ENCODE data around the gene FAM163B.
"Not testable (repeated sequence)": the region's sequence is repeated elsewhere in the genome, so short reads cannot be mapped to it uniquely, and the experiment has no call there.

Gene FAM163B

GRCh38 chr9:133566382-133566781 is 42.8 kb downstream of the FAM163B start:
- ATAC-seq = no peak
- TF ChIP-seq ZC3H10 (CRISPR knock-in tag; IDR thresholded peaks at IDR 0.05) = no peak
- no peak for TF ChIP-seq ZFP3 (CRISPR knock-in tag; IDR thresholded peaks at IDR 0.05)

GRCh38 chr9:133564451-133565116 is 44.6 kb downstream of the FAM163B start:
- ATAC-seq = no peak
- TF ChIP-seq CSRNP3 (CRISPR knock-in tag; IDR thresholded peaks at IDR 0.05) = no peak
- no peak for TF ChIP-seq ZC3H10 (CRISPR knock-in tag; IDR thresholded peaks at IDR 0.05)
- TF ChIP-seq ZNF8 (CRISPR knock-in tag; IDR thresholded peaks at IDR 0.05) = no peak
- TF ChIP-seq OSR1 (CRISPR knock-in tag; IDR thresholded peaks at IDR 0.05) = no peak
- TF ChIP-seq ZNF70 (CRISPR knock-in tag; IDR thresholded peaks at IDR 0.05) = no peak
- no peak for TF ChIP-seq TSHZ2 (CRISPR knock-in tag; IDR thresholded peaks at IDR 0.05)
- no peak for TF ChIP-seq PPARA (CRISPR knock-in tag; IDR thresholded peaks at IDR 0.05; ENCODE audit: borderline replicate concordance)
- no peak for TF ChIP-seq ARNTL (CRISPR knock-in tag; IDR thresholded peaks at IDR 0.05; ENCODE audit: borderline replicate concordance, low read depth)
- no peak for TF ChIP-seq SNAI2 (CRISPR knock-in tag; IDR thresholded peaks at IDR 0.05)
- no peak for TF ChIP-seq PATZ1 (CRISPR knock-in tag; IDR thresholded peaks at IDR 0.05; ENCODE audit: borderline replicate concordance)
- TF ChIP-seq ISL1 (CRISPR knock-in tag; IDR thresholded peaks at IDR 0.05) = no peak
- TF ChIP-seq RARB (CRISPR knock-in tag; IDR thresholded peaks at IDR 0.05) = no peak
- no peak for TF ChIP-seq POU6F1 (CRISPR knock-in tag; IDR thresholded peaks at IDR 0.05; ENCODE audit: borderline replicate concordance, low read depth)
- no peak for TF ChIP-seq BACH2 (CRISPR knock-in tag; IDR thresholded peaks at IDR 0.05; ENCODE audit: borderline replicate concordance)
- TF ChIP-seq ZNF565 (CRISPR knock-in tag; conservative IDR thresholded peaks at IDR 0.05; ENCODE audit: low read depth) = no peak

GRCh38 chr9:133563814-133564213 is 45.4 kb downstream of the FAM163B start:
- not testable (repeated sequence) for ATAC-seq

- ATAC-seq = no peak
- TF ChIP-seq SNAI2 (CRISPR knock-in tag; IDR thresholded peaks at IDR 0.05) (no peak), PPARA (CRISPR knock-in tag; IDR thresholded peaks at IDR 0.05; ENCODE audit: borderline replicate concordance) (no peak), ARNTL (CRISPR knock-in tag; IDR thresholded peaks at IDR 0.05; ENCODE audit: borderline replicate concordance, low read depth) (no peak), CSDC2 (CRISPR knock-in tag; IDR thresholded peaks at IDR 0.05) (no peak), ZFP30 (CRISPR knock-in tag; IDR thresholded peaks at IDR 0.05) (no peak), TCF4 (CRISPR knock-in tag; IDR thresholded peaks at IDR 0.05; ENCODE audit: borderline replicate concordance) (no peak), TOX (CRISPR knock-in tag; IDR thresholded peaks at IDR 0.05; ENCODE audit: borderline replicate concordance) (no peak), ZFP3 (CRISPR knock-in tag; IDR thresholded peaks at IDR 0.05) (no peak), PATZ1 (CRISPR knock-in tag; IDR thresholded peaks at IDR 0.05; ENCODE audit: borderline replicate concordance) (no peak), GLIS3 (CRISPR knock-in tag; IDR thresholded peaks at IDR 0.05) (no peak), BACH2 (CRISPR knock-in tag; IDR thresholded peaks at IDR 0.05; ENCODE audit: borderline replicate concordance) (no peak), ZNF8 (CRISPR knock-in tag; IDR thresholded peaks at IDR 0.05) (no peak), CSRNP3 (CRISPR knock-in tag; IDR thresholded peaks at IDR 0.05) (no peak), OSR1 (CRISPR knock-in tag; IDR thresholded peaks at IDR 0.05) (no peak), ESRRG (CRISPR knock-in tag; IDR thresholded peaks at IDR 0.05) (no peak), ISL1 (CRISPR knock-in tag; IDR thresholded peaks at IDR 0.05) (no peak), POU6F1 (CRISPR knock-in tag; IDR thresholded peaks at IDR 0.05; ENCODE audit: borderline replicate concordance, low read depth) (no peak)
Observed at GRCh38 chr9:133563291-133563796, 45.8 kb downstream of the FAM163B start.
